HepG2 (cell line): ENCODE measurements around the gene G6PC2.

Experiments
- CEBPB ChIP-seq: IDR thresholded peaks from 2 replicates; pipeline ENCODE4 v1.6.1; 2011; ENCODE audit warnings: low read depth, low read length, improper control_type of control experiment, borderline replicate concordance
- EP300 ChIP-seq, 3 experiments: sonication (generic) in 1 of 3; formaldehyde crosslinking in 1 of 3; IDR thresholded peaks; 2 replicates each; pipeline versions ENCODE4 v1.5.1 to v1.6.1; 2011 to 2020; ENCODE audit warnings: low read depth in 2 of 3, low read length in 2 of 3, borderline replicate concordance in 1 of 3, improper control_type of control experiment in 1 of 3, mild to moderate bottlenecking in 1 of 3, missing genetic modification reagents in 1 of 3, moderate library complexity in 1 of 3
- GABPA ChIP-seq, 2 experiments: IDR thresholded peaks; 2 replicates each; pipeline ENCODE4 v1.6.1; 2011 to 2016; ENCODE audit warnings: low read depth in 2 of 2, low read length in 1 of 2, missing biosample characterization in 1 of 2, missing genetic modification characterization in 1 of 2
- HNRNPL ChIP-seq: fragments of 200-400 bp; formaldehyde crosslinking; IDR thresholded peaks from 2 replicates; pipeline ENCODE4 v1.6.1; 2017; ENCODE audit warnings: mild to moderate bottlenecking, low read depth, low read length
- MAFK ChIP-seq, 2 experiments: IDR thresholded peaks in 1 of 2; conservative IDR thresholded peaks in 1 of 2; 2 replicates each; pipeline ENCODE4 v1.6.1; 2011; ENCODE audit warnings: improper control_type of control experiment in 2 of 2, low read length in 2 of 2
- RFX5 ChIP-seq: IDR thresholded peaks from 2 replicates; pipeline ENCODE4 v1.6.1; 2011; ENCODE audit warnings: low read depth, low read length, improper control_type of control experiment
- SMARCE1 ChIP-seq: fragments of 450-650 bp; IDR thresholded peaks from 2 replicates; pipeline ENCODE4 v1.6.1; 2017; ENCODE audit warnings: borderline replicate concordance
- ZKSCAN1 ChIP-seq: fragments of 150-350 bp; IDR thresholded peaks from 2 replicates; pipeline ENCODE4 v1.6.1; 2014; ENCODE audit warnings: low read length
- ZNF549 ChIP-seq: sonication (generic); formaldehyde crosslinking; IDR thresholded peaks from 2 replicates; pipeline ENCODE4 v1.5.0; 2020; ENCODE audit warnings: missing genetic modification reagents
- TF ChIP-seq, protein P1 (sequence below): sonication (generic); formaldehyde crosslinking; IDR thresholded peaks from 2 replicates; pipeline ENCODE4 v1.4.0; 2020; ENCODE audit warnings: low read depth, missing genetic modification reagents
- TF ChIP-seq, protein P2 (sequence below): IDR thresholded peaks from 2 replicates; pipeline ENCODE4 v1.6.1; 2012; ENCODE audit warnings: low read length, improper control_type of control experiment
- TF ChIP-seq, protein P3 (sequence below): sonication (generic); formaldehyde crosslinking; IDR thresholded peaks from 2 replicates; pipeline ENCODE4 v1.4.0; 2020; ENCODE audit warnings: missing genetic modification reagents

DNA sequence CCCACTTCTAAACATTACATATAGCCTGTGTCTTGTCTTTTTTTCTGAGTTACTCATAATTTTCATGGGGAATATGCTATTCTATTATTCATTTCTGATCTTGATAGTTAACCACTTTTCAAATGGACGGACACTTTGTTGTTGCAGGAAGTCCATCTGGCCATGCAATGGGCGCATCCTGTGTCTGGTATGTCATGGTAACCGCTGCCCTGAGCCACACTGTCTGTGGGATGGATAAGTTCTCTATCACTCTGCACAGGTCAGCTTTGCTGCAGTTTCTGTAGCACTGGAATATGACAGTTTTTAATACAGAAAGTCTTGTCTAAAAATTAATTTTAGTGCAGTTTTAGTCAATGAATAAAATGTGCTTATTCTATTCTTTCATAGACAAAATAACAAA lies 3.3 kb downstream of the G6PC2 start:
- TF ChIP-seq MAFK (conservative IDR thresholded peaks at IDR 0.05 in 1 of 2, IDR thresholded peaks at IDR 0.05 in 1 of 2; ENCODE audit: low read length in 2 of 2) (no peak), ZKSCAN1 (no peak), EP300 (IDR thresholded peaks at IDR 0.05; ENCODE audit: low read depth in 2 of 2, low read length in 2 of 2) (no peak), EP300 (CRISPR knock-in tag; IDR thresholded peaks at IDR 0.05; ENCODE audit: borderline replicate concordance) (no peak), GABPA (IDR thresholded peaks at IDR 0.05; ENCODE audit: low read depth, low read length) (no peak), GABPA (CRISPR knock-in tag; IDR thresholded peaks at IDR 0.05; ENCODE audit: low read depth) (no peak), SMARCE1 (no peak), ZNF549 (CRISPR knock-in tag) (no peak), HNRNPL (no peak), RFX5 (no peak), CEBPB (no peak)
- TF ChIP-seq, protein P1, sequence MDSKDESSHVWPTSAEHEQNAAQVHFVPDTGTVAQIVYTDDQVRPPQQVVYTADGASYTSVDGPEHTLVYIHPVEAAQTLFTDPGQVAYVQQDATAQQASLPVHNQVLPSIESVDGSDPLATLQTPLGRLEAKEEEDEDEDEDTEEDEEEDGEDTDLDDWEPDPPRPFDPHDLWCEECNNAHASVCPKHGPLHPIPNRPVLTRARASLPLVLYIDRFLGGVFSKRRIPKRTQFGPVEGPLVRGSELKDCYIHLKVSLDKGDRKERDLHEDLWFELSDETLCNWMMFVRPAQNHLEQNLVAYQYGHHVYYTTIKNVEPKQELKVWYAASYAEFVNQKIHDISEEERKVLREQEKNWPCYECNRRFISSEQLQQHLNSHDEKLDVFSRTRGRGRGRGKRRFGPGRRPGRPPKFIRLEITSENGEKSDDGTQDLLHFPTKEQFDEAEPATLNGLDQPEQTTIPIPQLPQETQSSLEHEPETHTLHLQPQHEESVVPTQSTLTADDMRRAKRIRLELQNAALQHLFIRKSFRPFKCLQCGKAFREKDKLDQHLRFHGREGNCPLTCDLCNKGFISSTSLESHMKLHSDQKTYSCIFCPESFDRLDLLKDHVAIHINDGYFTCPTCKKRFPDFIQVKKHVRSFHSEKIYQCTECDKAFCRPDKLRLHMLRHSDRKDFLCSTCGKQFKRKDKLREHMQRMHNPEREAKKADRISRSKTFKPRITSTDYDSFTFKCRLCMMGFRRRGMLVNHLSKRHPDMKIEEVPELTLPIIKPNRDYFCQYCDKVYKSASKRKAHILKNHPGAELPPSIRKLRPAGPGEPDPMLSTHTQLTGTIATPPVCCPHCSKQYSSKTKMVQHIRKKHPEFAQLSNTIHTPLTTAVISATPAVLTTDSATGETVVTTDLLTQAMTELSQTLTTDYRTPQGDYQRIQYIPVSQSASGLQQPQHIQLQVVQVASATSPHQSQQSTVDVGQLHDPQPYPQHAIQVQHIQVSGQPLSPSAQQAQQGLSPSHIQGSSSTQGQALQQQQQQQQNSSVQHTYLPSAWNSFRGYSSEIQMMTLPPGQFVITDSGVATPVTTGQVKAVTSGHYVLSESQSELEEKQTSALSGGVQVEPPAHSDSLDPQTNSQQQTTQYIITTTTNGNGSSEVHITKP (CRISPR knock-in tag), result no peak
- TF ChIP-seq, protein P2, sequence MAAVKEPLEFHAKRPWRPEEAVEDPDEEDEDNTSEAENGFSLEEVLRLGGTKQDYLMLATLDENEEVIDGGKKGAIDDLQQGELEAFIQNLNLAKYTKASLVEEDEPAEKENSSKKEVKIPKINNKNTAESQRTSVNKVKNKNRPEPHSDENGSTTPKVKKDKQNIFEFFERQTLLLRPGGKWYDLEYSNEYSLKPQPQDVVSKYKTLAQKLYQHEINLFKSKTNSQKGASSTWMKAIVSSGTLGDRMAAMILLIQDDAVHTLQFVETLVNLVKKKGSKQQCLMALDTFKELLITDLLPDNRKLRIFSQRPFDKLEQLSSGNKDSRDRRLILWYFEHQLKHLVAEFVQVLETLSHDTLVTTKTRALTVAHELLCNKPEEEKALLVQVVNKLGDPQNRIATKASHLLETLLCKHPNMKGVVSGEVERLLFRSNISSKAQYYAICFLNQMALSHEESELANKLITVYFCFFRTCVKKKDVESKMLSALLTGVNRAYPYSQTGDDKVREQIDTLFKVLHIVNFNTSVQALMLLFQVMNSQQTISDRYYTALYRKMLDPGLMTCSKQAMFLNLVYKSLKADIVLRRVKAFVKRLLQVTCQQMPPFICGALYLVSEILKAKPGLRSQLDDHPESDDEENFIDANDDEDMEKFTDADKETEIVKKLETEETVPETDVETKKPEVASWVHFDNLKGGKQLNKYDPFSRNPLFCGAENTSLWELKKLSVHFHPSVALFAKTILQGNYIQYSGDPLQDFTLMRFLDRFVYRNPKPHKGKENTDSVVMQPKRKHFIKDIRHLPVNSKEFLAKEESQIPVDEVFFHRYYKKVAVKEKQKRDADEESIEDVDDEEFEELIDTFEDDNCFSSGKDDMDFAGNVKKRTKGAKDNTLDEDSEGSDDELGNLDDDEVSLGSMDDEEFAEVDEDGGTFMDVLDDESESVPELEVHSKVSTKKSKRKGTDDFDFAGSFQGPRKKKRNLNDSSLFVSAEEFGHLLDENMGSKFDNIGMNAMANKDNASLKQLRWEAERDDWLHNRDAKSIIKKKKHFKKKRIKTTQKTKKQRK, result no peak
- TF ChIP-seq, protein P3, sequence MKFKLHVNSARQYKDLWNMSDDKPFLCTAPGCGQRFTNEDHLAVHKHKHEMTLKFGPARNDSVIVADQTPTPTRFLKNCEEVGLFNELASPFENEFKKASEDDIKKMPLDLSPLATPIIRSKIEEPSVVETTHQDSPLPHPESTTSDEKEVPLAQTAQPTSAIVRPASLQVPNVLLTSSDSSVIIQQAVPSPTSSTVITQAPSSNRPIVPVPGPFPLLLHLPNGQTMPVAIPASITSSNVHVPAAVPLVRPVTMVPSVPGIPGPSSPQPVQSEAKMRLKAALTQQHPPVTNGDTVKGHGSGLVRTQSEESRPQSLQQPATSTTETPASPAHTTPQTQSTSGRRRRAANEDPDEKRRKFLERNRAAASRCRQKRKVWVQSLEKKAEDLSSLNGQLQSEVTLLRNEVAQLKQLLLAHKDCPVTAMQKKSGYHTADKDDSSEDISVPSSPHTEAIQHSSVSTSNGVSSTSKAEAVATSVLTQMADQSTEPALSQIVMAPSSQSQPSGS (CRISPR knock-in tag), result no peak
